HFFc6 (cell line): ENCODE data around the gene MRAS. TPM values are rescaled to one million over a fixed set of nuclear protein-coding genes. Genes with fewer than 3 reads are reported as not detected.

ENCODE experiments used
- DNase-seq: peaks from one replicate; pipeline ENCODE4 v3.0.0-alpha.2; 2018
- H3K27ac Mint-ChIP-seq: 2 replicates; pipeline ENCODE4 v1.8.0; 2020; ENCODE audit warnings: mild to moderate bottlenecking, mixed read lengths
- H3K27me3 Mint-ChIP-seq: 2 replicates; pipeline ENCODE4 v1.8.0; 2021; ENCODE audit warnings: mild to moderate bottlenecking, moderate library complexity, mixed read lengths; ENCODE audit not compliant: insufficient read depth
- H3K36me3 Mint-ChIP-seq: 2 replicates; pipeline ENCODE4 v1.8.0; 2021; ENCODE audit warnings: low read depth, mixed read lengths
- H3K4me1 Mint-ChIP-seq: 2 replicates; pipeline ENCODE4 v1.8.0; 2020; ENCODE audit warnings: low read depth, mixed read lengths
- H3K4me3 Mint-ChIP-seq: 2 replicates; pipeline ENCODE4 v1.8.0; 2020; ENCODE audit warnings: mild to moderate bottlenecking, moderate library complexity, mixed read lengths
- H3K9me3 Mint-ChIP-seq: 2 replicates; pipeline ENCODE4 v1.8.0; 2020; ENCODE audit warnings: mild to moderate bottlenecking, mixed read lengths
- total RNA-seq, 6 experiments: library from RNA; stranded (reverse); fragmentation: NEBNext Ultra II Directional; extraction: Animal tissue kit (Norgen Biotek cat#: 25700); gene quantifications; 2 replicates in 1 of 6; 3 replicates in 5 of 6; pipeline ENCODE4 v1.2.3, GENCODE V29; 2021
- TF ChIP-seq, protein P1 (sequence below): fragments of 200-600 bp; sonication (generic); IDR thresholded peaks from 2 replicates; pipeline ENCODE4 v1.5.0; 2021; ENCODE audit warnings: antibody characterized with exemption, mild to moderate bottlenecking

The MRAS gene
- total RNA-seq, 6 experiments from 2014 or later = 62.7 to 97.4 (median 76.1) TPM

DNA sequence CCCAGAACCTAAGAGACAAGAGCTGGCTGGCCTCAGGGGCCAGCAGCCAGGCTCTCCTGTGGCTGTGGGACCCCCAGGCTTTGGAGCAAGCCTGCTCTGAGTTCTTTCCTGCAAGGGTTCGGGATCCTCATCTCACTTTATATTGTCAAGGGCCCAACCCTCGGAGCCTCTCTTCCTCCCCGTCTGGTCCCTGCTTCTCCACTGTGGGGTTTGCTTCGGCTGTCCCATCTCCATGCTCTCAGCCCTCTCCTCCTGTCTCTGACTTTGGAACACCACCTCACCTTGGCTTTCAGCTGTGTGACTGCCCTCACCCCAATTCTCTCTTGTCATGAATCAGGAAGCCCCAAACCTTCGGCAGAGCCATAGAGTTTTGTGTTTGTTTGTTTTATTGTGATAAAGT lies 30.0 kb downstream of the MRAS start:
- TF ChIP-seq, protein P1, sequence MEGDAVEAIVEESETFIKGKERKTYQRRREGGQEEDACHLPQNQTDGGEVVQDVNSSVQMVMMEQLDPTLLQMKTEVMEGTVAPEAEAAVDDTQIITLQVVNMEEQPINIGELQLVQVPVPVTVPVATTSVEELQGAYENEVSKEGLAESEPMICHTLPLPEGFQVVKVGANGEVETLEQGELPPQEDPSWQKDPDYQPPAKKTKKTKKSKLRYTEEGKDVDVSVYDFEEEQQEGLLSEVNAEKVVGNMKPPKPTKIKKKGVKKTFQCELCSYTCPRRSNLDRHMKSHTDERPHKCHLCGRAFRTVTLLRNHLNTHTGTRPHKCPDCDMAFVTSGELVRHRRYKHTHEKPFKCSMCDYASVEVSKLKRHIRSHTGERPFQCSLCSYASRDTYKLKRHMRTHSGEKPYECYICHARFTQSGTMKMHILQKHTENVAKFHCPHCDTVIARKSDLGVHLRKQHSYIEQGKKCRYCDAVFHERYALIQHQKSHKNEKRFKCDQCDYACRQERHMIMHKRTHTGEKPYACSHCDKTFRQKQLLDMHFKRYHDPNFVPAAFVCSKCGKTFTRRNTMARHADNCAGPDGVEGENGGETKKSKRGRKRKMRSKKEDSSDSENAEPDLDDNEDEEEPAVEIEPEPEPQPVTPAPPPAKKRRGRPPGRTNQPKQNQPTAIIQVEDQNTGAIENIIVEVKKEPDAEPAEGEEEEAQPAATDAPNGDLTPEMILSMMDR = no peak
- Mint-ChIP-seq H3K27me3 (no peaks in the 10 kb centered on the region), H3K4me1 (peaks cover 17% of the 10 kb centered on the region), H3K27ac (no peak overlapping the region; the same call in 1 of the 2 replicates), H3K9me3 (no peaks in the 10 kb centered on the region), H3K4me3 (no peak overlapping the region), H3K36me3 (peaks cover 8% of the 10 kb centered on the region; the same call in 1 of the 2 replicates)
- DNase-seq = no peak

DNA sequence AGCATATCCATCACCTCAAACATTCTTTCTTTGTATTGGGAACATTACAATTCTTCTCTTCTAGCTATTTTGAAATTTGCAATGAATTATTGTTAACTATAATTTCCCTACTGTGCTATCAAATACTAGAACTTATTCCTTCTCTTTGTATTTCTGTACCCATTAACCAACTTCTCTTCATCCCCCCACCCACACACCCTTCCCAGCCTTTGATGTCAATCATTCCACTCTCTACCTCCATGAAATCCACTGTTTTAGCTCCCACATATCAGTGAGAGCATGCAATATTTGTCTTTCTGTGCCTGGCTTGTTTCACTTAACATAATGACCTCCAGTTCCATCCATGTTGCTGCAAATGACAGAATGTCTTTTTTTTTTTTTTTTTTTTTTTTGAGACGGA lies 30.6 kb downstream of the MRAS start:
- Mint-ChIP-seq H3K27me3 (no peaks in the 10 kb centered on the region; the same call in 1 of the 2 replicates), H3K4me3 (no peak overlapping the region), H3K9me3 (no peaks in the 10 kb centered on the region), H3K27ac (no peak overlapping the region), H3K36me3 (peaks cover 10% of the 10 kb centered on the region), H3K4me1 (peaks cover 15% of the 10 kb centered on the region)
- TF ChIP-seq, protein P1 = no peak
- no peak for DNase-seq

DNA sequence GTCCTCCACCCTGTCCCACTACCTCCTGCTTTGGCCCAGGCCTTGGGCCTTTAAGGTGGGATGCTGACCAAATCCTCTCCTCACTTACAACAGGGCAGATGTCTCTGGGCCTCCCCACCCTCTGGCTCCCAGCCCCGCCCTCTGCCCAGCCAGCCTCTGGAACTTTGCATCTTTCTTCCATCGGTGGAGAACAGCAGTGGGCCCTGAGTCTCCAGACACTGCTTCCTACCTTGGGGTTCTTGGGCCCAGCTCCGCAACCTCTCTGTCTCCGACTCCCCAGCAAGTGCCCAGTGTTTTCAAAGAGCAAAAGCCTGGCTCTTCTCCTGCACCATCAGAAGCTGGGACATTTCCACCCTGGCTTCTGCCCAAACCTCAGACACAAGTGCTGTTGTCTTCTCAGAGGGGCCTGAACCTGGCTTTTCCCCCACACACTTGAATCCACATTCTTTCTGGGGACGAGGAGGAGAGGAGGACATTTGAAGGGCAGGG lies 33.1 kb downstream of the MRAS start:
- H3K27me3 Mint-ChIP-seq = no peaks in the 10 kb centered on the region; the same call in 1 of the 2 replicates
- DNase-seq = no peak
- no peaks in the 10 kb centered on the region for H3K9me3 Mint-ChIP-seq
- peaks cover 15% of the 10 kb centered on the region for H3K4me1 Mint-ChIP-seq
- H3K4me3 Mint-ChIP-seq = peak overlapping the region; percentile 3; the same call in 1 of the 2 replicates
- H3K27ac Mint-ChIP-seq = peak overlapping the region; percentile 69
- TF ChIP-seq, protein P1 = no peak
- peaks cover 13% of the 10 kb centered on the region; the same call in 1 of the 2 replicates for H3K36me3 Mint-ChIP-seq

DNA sequence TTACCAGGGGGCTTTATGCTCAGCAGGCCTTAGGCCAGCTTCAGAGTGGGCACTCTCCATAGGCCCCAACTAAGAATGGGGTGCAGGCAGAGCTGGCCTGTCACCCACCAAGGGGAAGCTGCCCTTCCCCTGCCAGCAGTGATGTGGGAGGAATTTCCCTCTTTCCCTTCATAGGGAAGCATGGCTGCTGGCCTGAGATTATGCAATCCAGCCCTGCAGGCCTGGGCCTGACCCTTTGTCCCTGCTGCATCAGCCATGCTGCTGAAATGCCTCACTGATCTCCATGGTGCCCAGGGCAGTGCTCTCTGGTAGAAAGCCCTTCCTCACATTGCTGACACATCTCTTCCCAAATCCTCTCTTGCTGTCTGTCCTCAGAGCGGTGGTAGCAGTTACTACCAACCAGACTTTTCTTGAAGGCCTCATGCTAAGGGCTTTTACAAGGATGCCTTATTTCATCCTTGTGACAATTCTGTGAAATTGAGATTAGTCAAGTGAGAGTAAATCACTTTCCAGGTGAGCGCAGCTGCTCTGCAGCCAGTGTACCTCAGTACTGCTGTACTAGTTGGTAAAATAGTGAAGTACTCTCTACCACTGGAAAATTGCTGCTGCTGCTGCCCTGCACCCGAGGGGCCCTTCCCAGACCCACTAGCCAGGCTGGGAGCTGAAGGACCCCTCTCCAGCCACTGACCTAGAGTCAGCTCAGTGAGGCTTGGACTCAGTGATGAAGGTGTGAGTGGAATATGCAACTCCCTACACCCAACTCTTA lies 33.8 kb downstream of the MRAS start:
- TF ChIP-seq, protein P1 = no peak
- Mint-ChIP-seq H3K4me1 (peaks cover 15% of the 10 kb centered on the region), H3K27me3 (no peaks in the 10 kb centered on the region; the same call in 1 of the 2 replicates), H3K27ac (peak overlapping the region; percentile 69), H3K9me3 (no peaks in the 10 kb centered on the region), H3K36me3 (peaks cover 13% of the 10 kb centered on the region; the same call in 1 of the 2 replicates), H3K4me3 (no peak overlapping the region)
- DNase-seq = no peak

DNA sequence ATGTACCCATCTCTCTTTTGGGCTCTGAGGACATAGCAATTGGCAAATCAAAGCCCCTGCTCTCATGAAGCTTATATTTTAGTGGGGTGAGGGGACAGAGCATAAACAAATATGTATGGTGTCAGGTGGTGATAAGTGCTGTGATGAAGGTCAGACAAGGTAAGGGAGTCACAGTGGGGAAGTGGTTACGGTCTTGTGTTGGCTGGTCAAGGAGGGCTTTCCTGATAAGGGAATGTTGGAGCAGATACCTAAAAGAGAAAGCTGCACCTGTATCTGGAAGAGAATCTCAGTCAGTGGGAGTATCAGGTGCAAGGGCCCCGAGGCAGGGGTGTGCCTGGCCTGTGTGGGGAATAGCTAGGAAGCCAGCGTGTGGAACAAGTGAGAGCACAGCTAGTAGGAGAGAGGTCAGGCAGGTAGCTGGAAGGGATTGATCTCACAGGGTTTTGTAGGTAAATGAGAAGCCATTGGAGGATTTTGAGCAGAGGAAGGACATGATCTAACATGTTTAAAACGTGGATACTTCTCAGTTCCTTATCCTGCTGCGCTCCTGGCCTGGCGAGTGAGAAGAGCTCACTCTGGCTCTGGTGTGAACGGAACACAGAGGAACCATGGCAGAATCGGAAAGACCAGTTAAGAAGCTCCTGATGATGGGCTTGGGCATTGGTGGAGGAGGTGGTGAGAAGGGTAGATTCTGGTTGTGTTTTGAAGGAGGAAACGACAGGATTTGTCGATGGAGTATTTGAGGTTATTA lies 35.5 kb downstream of the MRAS start:
- H3K4me3 Mint-ChIP-seq = no peak overlapping the region
- H3K27me3 Mint-ChIP-seq = no peaks in the 10 kb centered on the region; the same call in 1 of the 2 replicates
- TF ChIP-seq, protein P1 = no peak
- no peak overlapping the region for H3K27ac Mint-ChIP-seq
- peaks cover 13% of the 10 kb centered on the region; the same call in 1 of the 2 replicates for H3K36me3 Mint-ChIP-seq
- peaks cover 17% of the 10 kb centered on the region for H3K4me1 Mint-ChIP-seq
- H3K9me3 Mint-ChIP-seq = no peaks in the 10 kb centered on the region
- no peak for DNase-seq
